GM12891 (cell line): ENCODE measurements around the gene CCL25.

Source experiments
- PAX5 ChIP-seq: IDR thresholded peaks from 2 replicates; pipeline ENCODE4 v1.6.1; 2011; ENCODE audit warnings: low read length, moderate library complexity, mild to moderate bottlenecking; ENCODE audit not compliant: insufficient read depth, severe bottlenecking
- POLR2A ChIP-seq: IDR thresholded peaks from 2 replicates; pipeline ENCODE4 v1.6.1; 2011; ENCODE audit warnings: low read depth, low read length, control low read depth
- POLR2AphosphoS5 ChIP-seq: IDR thresholded peaks from 2 replicates; pipeline ENCODE4 v1.6.1; 2011; ENCODE audit warnings: low read depth, low read length, control low read depth
- SPI1 ChIP-seq: IDR thresholded peaks from 2 replicates; pipeline ENCODE4 v1.6.1; 2011; ENCODE audit warnings: low read depth, low read length, control low read depth

DNA sequence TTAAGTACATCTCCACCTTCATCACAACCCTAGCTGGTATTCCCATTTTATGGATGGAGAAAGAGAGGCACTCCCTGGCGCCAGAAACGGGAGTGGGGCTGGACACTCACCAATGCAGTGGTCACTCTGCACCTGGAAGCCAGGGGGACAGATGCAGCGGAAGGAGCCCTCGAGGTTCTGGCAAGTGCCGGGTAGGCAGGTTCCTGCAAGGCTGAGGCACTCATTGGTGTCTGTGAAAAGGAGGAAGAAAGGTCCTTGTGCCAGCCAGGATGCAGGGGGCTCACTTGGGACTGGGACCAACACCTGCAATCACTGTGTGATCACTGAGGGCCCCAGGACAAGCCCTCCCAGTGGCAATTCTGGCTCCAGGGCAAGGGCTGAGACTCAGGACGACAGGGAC is 41.8 kb downstream of the CCL25 start:
- no peak for TF ChIP-seq POLR2A
- TF ChIP-seq SPI1, result no peak
- no peak for TF ChIP-seq PAX5
- no peak for TF ChIP-seq POLR2AphosphoS5
